NCI-H226 (cell line): ENCODE data around the gene CYTH1.
"Not testable (repeated sequence)": the region's sequence is repeated elsewhere in the genome, so short reads cannot be mapped to it uniquely, and the experiment has no call there.

ENCODE experiments used
- DNase-seq: peaks from one replicate; pipeline ENCODE4 v3.0.0-alpha.2; 2015

CYTH1 gene

DNA sequence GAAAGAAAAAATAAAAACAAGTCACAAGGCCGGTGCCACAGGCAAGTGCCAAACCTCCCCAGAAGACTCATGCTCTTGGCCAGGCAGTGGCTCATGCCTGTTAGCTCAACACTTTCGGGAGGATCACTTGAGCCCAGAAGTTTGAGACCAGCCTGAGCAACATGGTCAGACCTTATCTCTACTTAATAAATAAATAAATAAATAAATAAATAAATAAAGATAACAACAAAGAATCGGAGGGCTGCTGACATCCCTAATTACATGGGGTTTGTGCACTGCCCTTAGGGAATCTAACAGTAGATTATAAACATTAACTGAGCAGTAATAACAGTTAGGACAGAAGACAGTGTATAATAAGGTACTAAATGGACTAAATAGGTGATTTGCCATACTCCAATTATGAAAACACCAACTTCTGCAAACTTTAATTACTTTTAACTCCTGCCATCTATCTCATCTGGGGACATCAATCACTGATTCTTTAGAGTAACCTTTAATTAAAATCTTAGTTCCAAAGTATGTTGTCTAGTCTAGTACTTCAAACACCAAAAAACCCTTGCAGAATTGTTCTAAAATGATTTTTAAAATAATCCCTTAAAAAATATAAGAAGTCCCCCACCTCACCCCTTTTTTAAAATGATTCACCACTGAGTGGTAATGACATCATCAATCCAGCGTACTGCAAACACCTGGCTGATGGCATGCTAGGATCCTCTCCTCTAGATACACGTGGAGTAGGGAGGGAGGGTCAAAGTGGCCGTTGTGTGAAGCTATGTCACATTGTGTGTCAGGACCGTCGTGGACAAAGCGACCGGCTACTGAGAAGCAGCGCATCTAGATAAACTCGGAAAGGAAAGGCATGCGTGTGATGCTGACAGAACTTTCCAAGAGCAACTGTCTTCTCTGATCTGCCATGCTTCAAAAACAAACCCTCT, 28.5 kb downstream of the CYTH1 start:
- DNase-seq, result no peak

DNA sequence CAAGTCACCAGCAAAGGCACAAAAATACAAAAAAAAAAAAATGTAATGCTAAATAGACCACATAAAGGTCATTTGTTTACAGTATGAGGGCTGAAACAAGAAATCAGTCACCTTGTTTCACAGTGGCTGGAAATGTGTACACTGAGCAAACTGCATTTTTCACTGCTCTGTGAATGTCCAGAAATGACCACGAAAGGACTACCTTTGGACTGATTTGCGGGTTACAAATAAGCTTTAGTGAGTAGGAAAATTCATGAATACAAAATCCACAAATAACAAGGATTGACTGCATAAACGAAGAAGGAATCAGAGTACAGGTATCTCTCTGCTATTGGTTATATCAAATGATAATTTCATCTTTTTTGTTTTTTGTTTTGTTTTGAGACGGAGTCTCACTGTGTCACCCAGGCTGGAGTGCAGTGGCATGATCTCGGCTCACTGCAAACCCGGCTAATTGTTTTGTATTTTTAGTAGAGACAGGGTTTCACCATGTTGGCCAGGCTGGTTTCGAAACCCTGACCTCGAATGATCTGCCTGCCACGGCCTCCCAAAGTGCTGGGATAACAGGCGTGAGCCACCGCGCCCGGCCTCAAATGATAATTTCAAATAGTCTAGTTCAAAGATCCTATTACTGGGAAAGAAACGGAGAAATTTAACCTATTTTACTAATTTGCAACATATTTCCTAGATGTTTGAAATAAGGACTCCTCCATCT, 30.5 kb downstream of the CYTH1 start:
- DNase-seq, result no peak

DNA sequence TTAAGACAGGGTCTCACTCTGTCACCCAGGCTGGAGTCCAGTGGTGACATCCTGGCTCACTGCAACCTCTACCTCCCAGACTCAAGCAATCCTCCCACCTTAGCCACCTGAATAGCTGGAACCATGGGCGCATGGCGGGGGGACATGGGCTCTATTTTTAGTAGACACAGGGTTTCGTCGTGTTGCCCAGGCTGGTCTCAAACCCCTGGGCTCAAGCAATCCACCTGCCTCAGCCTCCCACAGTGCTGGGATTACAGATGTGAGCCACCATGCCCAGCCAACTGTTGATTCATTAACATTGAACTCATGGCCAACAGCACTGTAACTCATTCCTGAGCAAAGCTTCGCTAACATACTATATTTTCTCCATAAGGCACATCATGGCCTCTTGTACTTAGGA, 31.1 kb downstream of the CYTH1 start:
- DNase-seq, result not testable (repeated sequence)

DNA sequence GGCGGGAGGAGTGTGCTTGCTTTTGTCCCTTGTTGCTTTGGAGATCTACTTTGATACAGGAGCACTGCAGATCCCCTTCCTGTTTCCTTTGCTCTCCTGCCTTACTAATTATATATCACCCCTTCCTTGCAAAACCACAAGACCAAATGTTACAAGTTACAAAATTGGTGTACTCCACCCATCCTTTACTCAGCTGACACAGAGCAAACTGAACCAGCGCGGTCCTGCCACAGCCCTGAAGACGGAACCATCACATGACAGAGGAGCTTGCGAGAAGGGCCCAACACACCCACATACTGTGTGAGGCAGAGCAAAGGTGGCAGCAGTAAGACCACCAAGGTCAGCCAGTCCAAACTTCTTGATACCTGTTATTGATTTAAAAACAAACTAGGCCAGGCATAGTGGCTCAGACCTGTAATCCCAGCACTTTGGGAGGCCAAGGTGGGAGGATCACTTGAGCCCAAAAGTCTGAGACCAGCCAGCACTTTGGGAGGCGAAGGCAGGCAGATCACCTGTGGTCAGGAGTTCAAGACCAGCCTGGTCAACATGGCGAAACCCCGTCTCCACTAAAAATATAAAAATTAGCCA, 33.2 kb downstream of the CYTH1 start:
- no peak for DNase-seq

DNA sequence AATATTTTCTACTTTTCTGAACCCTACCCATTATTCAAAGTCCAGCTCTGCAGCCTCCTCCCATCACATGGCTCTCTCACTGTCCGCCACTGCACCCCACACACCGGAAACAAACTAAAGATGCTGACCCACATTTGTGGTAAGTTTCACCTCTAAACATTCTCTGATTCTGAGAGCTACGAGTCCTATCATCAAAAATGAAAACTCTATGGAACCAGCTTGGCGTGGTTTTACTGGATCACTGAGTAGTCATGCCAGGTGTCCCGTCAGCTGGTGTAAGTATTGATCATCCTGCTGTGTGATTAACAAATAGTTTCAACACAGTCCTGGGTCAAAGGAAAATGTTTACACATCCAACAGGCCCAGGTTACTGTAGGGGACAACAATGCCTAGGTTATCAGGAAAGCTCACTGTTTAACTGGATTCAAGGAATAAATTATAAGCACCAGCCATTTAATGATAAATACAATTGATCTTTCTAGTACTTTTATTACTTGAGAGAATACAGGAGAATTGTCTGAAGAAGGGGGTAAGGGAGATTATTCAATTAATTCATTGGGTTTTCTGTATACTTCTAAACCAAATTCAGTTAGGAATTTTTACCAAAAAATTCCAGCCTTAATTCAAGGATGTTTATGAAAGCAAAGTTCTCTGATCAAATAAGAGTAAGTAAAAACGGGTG, 33.9 kb downstream of the CYTH1 start:
- DNase-seq, result no peak

DNA sequence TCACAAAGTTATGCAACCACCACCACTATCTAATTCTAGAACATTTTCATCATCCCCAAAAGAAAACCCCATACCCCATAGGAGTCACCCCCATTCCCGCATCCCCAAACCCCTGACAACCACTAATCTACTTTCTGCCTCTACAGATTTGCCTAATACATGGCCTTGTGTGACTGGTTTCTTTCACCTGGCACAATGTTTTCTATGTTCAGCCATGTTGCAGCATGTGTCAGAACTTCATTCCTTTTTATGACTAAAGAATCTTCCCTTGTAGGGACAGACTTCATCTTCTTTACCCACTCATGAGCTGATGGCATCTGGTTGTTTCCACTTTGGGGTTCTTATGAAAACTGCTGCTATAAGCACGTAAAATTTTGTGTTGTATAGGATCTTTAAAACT, 34.6 kb downstream of the CYTH1 start:
- no peak for DNase-seq

DNA sequence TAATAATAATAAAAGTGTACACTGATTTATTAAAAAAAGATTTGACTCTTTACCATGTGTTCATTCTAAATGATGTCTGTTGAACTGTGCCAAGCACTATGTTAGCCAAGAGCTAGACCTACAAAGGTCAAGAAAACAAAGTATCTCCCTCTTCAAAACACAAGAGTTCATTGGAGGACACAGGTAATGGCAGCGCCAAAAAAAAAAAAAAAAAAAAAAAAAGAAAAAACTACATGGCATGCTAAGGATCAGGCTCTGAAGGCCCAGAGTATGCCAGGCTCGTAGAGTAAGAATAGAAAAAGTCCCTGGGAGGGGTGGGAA, 35.2 kb downstream of the CYTH1 start:
- DNase-seq, result no peak

DNA sequence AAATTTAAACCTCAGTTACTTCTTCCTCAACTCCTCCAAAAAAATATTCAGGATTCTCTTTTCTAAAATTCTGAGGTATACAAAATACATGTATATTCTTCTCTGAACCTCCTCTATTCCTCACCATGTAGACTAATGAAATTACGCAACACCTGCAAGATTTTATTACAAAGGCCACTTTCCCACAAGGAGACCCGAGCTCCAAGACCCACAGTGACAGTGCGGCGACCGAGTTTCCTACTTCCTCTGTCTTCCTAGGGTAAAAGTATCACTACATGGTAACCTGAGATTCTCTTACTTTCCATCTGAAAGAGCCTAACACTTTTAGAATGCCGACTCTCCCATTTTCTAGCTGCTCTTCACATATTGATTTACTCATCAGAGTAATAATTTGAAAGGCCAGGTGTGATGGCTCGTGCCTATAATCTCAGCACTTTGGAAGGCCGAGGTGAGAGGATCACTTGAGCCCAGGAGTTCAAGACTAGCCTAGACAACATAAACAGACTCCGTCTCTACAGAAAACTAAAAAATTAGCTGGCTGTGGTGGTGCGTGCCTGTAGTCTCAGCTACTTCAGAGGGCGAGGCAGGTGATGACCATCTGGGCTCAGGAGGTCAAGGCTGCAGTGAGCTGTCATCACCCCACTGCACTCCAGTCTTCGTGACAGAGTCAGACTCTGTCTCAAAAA, 35.7 kb downstream of the CYTH1 start:
- DNase-seq, result no peak

DNA sequence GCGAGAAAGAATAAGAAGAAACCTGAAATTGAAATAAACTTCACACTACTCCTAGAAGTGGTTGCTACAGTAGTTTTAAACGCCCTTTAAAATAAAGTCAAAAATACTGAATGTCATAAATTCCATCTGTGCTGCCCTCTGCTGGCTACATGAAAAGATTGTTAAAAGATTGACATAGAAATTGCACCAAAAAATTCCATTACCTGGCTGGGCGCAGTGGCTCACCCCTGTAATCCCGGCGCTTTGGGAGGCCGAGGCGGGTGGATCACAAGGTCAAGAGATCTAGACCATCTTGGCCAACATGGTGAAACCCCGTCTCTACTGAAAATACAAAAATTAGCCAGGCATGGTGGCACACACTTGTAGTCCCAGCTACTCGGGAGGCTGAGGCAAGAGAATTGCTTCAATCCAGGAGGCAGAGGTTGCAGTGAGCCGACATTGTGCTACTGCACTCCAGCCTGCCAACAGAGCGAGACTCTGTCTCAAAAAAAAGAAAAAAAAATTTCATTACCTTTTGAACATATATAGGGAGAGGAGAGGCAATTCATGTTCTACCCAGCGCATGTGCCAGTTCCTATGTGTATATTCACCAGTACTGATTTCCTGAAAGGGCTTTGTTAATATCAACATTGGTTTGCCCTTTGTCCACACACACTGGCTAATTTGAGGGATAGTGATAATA, 36.5 kb downstream of the CYTH1 start:
- no peak for DNase-seq

DNA sequence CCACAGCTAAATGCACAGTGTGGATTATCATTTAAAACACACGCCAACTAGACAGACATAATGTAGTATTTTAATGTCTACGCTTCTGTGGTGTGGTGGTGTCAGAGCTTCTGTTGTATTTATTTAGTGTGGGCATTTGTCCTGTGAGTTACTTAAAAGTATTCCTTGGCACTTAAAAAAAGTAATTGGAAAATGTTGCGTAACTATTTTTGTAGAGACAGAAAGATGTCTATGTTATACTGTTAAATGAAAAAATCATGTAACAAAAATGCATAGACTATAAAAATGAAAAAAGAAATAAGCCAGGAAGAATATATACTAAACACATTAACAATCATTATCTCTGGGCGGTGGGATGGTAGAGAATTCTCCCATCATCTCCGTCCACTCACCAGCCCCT, 39.2 kb downstream of the CYTH1 start:
- no peak for DNase-seq

DNA sequence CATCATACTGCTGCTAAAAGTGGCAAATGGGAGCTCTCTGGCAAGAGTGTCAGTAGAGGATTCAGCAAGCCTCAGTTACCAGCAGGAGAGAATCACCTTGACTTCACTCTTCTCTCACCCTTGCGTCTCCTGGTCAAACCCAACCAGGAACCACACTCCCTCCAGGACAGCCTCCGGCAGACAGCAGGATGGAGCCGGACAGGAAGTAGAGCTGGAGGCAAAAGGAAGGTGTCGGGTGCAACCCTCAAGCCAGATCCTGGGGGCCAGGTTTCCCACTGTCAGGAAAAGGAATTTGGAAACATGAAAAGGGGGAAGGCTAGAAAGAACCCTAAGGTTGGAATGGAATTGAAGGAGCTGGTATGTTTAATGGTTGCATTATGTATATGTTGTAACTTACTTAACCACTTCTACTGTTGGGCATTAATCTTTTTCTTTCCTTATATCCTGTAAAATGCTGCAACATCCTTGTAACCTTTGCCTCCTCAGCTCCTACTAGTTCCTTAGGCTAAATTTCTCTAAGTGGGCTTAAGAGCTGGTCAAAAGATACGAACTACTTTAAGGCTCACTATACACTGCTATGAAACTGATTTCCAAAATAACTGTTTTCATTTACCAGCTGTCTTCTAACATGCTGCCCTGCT, 40.3 kb downstream of the CYTH1 start:
- DNase-seq, result no peak

DNA sequence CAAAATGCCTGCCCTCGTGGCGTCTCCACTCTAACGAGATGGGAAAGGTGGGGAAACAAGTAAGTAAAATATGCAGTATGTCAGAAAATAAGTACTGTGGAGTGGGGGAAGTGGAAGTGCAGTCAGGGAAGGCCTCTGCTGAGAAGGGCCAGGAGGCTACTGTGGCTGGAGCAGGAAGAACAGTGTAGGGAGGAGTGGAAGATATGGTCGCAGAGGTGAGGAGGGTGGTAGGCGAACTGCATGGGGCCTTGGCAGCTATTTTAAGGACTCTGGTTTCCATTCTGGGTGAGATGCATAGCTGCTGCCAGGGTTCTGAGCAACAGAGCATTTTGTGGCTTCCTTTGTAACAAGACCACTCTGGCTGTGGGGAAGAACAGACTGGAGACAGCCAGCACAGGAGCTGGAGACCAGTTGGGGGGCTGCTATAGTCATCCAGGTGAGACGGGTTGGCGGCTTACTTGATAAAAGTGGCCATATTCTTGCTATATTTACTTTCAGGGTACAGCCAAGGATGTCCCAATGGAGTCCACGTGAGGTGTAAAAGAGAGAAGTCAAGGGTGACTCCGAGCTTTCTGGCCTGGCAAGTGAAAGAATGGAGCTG, 42.6 kb downstream of the CYTH1 start:
- DNase-seq, result no peak

DNA sequence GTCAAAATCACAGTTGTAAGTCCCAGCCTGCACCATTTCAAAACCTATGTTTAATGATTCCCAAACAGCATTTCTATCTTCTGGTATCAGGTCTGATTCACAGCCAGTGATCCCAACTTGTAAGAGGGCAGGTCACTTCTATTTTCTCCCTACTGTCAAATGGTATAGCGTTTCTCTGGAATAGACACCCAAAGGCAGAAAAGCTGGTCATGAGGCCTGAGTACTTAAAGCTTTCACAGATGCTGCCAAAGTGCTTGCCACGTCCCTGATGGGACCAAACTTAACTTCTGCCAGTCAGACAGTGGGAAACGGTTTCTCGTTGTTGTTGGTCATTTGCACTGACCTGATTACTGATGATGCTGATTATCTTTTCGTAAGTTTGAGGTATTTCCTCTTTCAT, 43.4 kb downstream of the CYTH1 start:
- DNase-seq, result no peak

DNA sequence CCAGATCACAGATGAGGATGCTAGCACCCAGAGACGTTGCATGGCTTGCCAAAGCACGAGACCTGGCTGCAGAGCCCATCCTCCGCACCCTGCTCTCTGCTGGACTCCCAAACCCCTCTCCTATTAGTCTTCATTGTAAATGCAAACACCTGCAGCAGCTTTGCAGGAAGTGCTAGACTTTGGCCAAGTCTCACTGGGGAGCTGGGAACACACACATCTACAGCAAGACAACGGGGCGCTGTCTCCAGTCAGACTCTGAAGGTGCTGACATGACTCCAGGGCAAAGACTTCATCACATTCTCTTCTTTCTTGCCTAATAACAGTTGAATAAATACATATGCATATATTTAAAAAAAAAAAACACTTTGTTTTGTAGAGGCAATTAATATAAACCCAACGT, 43.8 kb downstream of the CYTH1 start:
- no peak for DNase-seq

DNA sequence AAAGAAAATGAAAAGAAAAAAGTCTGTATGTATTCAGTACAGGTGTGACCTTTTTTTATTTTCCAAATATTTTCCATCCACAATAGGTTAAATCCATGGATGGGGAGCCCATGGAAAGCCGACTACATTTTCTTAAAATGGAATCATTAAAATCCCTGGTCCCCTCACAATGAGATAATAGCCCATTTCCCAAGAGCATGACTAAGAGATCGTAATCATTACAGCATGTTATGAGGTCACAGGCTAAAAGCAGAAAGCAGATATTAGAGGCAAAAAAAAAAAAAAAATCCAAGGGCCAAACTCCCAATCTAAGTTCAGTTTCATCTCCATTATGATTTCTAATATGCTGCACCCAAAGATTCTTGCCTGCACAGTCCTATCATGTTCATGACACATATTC, 44.7 kb downstream of the CYTH1 start:
- peak; percentile 28 for DNase-seq

DNA sequence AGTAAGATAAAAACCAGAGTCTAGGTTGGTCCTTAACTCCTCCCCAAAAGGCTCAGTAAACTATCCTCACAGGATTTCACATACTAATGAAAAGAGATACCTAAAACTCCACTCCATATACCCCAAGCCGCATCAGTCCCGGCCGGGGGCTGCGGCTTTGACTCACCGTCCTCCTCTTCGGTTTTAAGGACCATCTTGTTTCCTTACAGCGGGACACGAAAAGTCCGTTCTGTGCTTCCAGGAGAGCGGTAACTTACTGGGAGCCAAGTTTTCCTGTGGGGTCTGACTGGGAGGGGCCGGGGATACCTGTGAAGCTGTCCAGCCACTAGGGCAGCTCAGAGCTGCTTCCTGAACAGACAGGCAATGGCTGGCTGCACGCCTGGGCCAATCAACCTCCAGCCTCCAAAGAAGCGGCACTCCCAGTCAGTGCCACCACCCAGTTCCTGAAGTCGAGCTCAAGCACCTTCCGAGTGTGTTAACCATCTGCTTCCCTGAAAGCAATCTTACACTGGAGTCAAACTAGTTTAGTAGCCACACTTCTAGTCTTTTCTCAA, 45.5 kb downstream of the CYTH1 start:
- peak; percentile 82 for DNase-seq

DNA sequence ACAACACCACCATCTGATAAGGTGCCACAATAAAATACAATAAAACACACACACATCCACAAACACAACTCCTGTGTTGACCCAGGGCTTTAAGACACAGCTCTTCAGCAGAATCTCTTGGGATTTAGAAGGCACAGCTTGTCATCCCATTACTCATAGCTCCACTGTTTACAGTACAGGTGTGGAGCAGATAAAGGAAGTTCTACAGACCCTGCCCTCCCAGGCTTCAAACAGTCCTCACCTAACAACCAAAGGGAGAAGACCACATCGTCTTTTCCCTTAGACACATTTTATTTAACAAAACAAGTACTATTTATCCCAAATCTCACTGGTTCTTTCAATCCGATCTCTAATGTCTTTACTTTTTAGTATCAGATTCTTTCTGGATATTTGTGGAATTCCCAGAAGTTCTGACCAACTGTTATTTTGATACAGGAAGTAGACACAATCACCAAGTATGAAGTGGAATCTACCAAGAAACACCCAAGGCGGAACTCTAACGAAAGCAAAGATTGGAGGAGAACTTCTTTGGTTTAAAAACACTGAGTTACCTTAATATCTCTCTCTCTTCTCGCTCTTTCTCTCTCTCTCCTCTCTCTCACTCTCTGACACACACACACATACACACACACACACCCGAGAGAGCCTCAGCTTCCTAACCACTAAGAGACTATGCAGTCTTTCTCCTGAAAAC, 46.1 kb downstream of the CYTH1 start:
- DNase-seq, result peak; percentile 32

DNA sequence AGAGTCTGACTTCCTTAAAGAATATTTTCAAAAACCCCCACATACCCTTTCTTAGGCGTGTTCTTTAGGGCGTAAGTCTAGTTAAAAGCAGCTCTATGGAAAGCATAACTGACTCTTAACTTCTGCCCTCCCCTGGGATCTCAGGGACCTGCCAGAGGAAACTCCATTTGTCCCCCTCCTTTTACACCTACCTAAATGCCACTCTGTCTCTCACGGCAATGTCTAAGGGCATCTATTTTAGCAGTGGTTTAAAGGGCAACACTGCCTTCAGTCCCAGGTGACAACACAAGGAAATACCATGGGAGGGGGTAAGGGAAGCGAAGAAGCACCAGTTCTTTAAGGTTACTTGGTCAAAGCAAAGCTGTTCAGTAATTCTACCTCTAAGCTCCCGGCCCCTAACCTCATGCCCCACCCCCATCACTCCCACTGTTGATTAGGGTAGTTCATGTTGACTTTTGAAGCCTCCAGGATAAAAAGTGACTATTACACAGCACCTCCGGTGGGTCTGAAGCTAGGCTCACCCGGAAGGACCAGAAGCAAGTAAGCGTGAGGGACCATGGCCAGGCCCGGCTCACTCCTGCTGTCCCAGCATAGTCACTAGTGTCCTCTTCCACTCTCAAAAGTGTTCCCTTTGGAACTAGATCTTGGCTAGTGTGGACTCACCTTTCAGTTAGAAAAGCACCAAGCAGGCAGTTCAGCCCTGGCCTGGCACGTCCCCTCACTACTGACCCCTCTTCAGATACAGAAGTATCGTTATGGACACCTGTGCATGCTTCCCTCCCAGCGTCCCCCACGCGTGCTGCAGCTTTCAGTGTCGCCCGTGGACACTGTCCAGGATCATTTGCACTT, 47.1 kb downstream of the CYTH1 start:
- no peak for DNase-seq

DNA sequence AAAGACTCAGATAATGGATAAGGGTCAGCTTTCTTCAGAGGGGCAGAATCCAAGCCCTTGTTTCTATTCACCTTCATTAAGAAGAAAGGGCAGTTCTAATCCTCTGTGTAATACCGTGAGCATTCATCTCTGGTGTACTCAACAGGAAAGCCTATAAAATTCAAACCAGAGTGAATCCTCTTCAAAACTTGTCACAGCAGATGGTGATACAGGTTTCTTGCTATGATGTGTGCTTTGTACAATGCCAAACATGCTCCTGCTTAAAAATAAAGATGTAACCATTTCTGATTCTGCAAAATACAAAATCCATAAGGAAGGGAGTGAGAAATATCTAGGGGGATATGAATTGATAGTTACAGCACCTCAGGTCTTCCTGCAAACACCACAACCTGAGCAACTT, 49.7 kb downstream of the CYTH1 start:
- no peak for DNase-seq
